ENCODE measurements around the gene YDJC. TPM values are rescaled to one million over a fixed set of nuclear protein-coding genes. Genes with fewer than 3 reads are reported as not detected.

The YDJC gene
- total and polyA plus RNA-seq, 9 of the 15 experiments (the other 6 are each of a cell fraction or from before 2014, with no cell fraction given) = 13.5 to 871 (median 164) TPM

DNA sequence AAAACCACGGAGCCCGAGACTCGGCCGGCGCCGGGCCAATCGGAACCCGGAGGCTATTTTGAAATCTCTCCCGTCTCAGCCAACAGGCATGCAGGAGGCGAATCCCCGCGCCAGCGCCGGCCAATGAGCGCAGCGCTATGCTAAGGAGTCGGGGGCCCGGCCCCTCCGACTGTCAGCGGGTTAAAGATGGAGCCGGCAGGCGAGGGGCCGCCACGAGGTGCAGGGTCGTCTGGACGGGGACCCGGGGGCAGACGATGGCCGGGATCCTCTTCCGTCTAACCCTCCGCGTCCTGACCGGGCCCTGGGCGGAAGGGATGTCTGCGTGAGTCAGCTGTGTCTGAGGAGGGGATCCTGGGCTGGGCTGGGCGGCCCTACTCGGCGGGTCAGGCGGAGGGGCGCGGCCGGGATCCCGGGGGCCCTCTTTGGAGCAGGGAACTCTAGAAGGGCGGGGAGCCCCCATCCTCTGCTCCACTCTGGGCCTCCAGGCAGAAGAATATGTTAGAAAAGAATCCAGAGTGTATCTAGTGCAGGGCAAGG is 22.3 kb upstream of the YDJC start (continued):
- TF ChIP-seq BMI1 (IDR thresholded peaks at IDR 0.05; ENCODE audit: low read length) (peak; percentile 9; the same call in 1 of the 2 replicates), PCBP1 (IDR thresholded peaks at IDR 0.05; ENCODE audit: low read depth, low read length, poor library complexity, severe bottlenecking) (no peak), MAFK (IDR thresholded peaks at IDR 0.05; ENCODE audit: low read length) (peak; percentile 31), JUND (IDR thresholded peaks at IDR 0.05; ENCODE audit: borderline replicate concordance, low read depth, low read length) (peak; percentile 82), JUND (tag; IDR thresholded peaks at IDR 0.05; ENCODE audit: borderline replicate concordance, low read depth, low read length) (no peak), ARID2 (IDR thresholded peaks at IDR 0.05) (no peak), CHD2 (IDR thresholded peaks at IDR 0.05; ENCODE audit: low read depth, low read length) (peak; percentile 87), YY1 (IDR thresholded peaks at IDR 0.05; ENCODE audit: borderline replicate concordance in 1 of 3, control insufficient read depth in 1 of 3, extremely low read depth in 1 of 3, insufficient read depth in 3 of 3, insufficient read length in 1 of 3, insufficient replicate concordance in 2 of 3, low read depth in 1 of 3, low read length in 2 of 3) (peak in 1 of 3 experiments; percentile 97), ZNF354B (CRISPR knock-in tag; IDR thresholded peaks at IDR 0.05) (no peak), ZNF583 (CRISPR knock-in tag; IDR thresholded peaks at IDR 0.05) (no peak), SMC3 (conservative IDR thresholded peaks at IDR 0.05; ENCODE audit: insufficient read depth, low read depth, low read length) (peak; percentile 48; the same call in 1 of the 2 replicates), SMAD1 (IDR thresholded peaks at IDR 0.05; ENCODE audit: low read depth, low read length, partially characterized antibody) (peak; percentile 84), SP2 (IDR thresholded peaks at IDR 0.05; ENCODE audit: extremely low read depth, low read depth, low read length, poor library complexity, severe bottlenecking) (peak; percentile 73), SPI1 (IDR thresholded peaks at IDR 0.05; ENCODE audit: borderline replicate concordance, low read depth, low read length) (peak; percentile 67), SIN3A (IDR thresholded peaks at IDR 0.05; ENCODE audit: borderline replicate concordance in 2 of 2, control insufficient read depth in 1 of 2, low read depth in 2 of 2, low read length in 2 of 2) (peak in 1 of 2 experiments; percentile 99; a peak in 2 of 4 replicates), ZNF174 (CRISPR knock-in tag; IDR thresholded peaks at IDR 0.05) (no peak)
- TF ChIP-seq, protein P1, sequence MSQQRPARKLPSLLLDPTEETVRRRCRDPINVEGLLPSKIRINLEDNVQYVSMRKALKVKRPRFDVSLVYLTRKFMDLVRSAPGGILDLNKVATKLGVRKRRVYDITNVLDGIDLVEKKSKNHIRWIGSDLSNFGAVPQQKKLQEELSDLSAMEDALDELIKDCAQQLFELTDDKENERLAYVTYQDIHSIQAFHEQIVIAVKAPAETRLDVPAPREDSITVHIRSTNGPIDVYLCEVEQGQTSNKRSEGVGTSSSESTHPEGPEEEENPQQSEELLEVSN (IDR thresholded peaks at IDR 0.05; ENCODE audit: borderline replicate concordance in 1 of 2, extremely low read depth in 1 of 2, insufficient read depth in 1 of 2, insufficient read length in 1 of 2, low read depth in 1 of 2, low read length in 1 of 2, poor library complexity in 1 of 2, severe bottlenecking in 1 of 2) = peak in 1 of 2 experiments; percentile 97
- TF ChIP-seq, protein P2, sequence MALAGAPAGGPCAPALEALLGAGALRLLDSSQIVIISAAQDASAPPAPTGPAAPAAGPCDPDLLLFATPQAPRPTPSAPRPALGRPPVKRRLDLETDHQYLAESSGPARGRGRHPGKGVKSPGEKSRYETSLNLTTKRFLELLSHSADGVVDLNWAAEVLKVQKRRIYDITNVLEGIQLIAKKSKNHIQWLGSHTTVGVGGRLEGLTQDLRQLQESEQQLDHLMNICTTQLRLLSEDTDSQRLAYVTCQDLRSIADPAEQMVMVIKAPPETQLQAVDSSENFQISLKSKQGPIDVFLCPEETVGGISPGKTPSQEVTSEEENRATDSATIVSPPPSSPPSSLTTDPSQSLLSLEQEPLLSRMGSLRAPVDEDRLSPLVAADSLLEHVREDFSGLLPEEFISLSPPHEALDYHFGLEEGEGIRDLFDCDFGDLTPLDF (CRISPR knock-in tag; IDR thresholded peaks at IDR 0.05) = peak; percentile 97
- TF ChIP-seq, protein P3, sequence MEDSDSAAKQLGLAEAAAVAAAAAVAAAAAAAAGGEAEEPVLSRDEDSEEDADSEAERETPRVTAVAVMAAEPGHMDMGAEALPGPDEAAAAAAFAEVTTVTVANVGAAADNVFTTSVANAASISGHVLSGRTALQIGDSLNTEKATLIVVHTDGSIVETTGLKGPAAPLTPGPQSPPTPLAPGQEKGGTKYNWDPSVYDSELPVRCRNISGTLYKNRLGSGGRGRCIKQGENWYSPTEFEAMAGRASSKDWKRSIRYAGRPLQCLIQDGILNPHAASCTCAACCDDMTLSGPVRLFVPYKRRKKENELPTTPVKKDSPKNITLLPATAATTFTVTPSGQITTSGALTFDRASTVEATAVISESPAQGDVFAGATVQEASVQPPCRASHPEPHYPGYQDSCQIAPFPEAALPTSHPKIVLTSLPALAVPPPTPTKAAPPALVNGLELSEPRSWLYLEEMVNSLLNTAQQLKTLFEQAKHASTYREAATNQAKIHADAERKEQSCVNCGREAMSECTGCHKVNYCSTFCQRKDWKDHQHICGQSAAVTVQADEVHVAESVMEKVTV (CRISPR knock-in tag; IDR thresholded peaks at IDR 0.05) = no peak
- TF ChIP-seq, protein P4, sequence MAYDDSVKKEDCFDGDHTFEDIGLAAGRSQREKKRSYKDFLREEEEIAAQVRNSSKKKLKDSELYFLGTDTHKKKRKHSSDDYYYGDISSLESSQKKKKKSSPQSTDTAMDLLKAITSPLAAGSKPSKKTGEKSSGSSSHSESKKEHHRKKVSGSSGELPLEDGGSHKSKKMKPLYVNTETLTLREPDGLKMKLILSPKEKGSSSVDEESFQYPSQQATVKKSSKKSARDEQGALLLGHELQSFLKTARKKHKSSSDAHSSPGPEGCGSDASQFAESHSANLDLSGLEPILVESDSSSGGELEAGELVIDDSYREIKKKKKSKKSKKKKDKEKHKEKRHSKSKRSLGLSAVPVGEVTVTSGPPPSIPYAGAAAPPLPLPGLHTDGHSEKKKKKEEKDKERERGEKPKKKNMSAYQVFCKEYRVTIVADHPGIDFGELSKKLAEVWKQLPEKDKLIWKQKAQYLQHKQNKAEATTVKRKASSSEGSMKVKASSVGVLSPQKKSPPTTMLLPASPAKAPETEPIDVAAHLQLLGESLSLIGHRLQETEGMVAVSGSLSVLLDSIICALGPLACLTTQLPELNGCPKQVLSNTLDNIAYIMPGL (CRISPR knock-in tag; IDR thresholded peaks at IDR 0.05) = 0 out of 2 replicates have a peak, but pooled peaks have one; percentile 17

Data from K562 (cell line).